CD4-positive, alpha-beta T cell treated with Interleukin-15 for 4 hours (primary cell): ENCODE data around the gene ARID3C.

Source experiments
- DNase-seq: peaks from one replicate; pipeline ENCODE4 v3.0.0-alpha.2; 2020; ENCODE audit warnings: low spot score

ARID3C gene

GRCh38 chr9:34577400-34578240 is 51.2 kb downstream of the ARID3C start:
- DNase-seq = no peak

DNA sequence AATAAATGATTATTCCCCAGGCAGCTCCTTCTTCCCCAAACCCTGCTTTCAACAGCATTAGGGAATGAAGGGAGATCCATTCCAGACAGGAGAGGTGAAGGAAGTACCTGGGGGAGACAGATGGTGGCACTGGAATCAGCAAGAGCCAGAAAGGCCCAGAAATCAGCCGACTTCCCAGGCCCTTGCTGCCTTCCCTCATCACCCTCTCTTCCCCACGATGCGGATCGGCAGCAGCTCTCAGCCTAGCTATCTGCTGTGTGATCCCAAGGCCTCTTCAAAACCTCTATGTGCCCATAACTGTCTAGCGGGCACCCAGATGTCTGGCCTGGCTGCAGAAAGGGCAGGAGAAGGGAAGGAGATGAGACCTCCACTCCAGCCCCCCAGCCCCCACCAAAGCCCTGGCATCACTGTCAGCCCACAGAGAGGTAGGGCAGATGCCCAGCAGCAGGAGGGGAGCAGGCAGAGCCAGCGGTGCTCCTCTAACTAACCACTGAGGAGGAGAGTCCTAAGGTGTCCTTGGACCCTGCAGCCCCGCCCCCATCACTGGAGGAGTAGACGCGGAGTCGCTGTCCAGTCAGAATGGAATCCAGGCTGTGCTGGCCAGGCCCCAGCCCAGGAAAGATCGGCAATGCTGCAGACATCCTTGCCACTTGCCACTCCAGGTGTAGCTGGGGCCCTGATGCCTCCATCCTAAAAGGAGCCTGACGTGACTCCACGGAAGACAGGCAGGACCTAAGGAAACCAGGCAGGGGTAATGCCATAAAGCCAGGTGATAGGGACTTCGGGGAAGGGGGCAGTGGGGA is 52.1 kb downstream of the ARID3C start:
- DNase-seq = no peak

DNA sequence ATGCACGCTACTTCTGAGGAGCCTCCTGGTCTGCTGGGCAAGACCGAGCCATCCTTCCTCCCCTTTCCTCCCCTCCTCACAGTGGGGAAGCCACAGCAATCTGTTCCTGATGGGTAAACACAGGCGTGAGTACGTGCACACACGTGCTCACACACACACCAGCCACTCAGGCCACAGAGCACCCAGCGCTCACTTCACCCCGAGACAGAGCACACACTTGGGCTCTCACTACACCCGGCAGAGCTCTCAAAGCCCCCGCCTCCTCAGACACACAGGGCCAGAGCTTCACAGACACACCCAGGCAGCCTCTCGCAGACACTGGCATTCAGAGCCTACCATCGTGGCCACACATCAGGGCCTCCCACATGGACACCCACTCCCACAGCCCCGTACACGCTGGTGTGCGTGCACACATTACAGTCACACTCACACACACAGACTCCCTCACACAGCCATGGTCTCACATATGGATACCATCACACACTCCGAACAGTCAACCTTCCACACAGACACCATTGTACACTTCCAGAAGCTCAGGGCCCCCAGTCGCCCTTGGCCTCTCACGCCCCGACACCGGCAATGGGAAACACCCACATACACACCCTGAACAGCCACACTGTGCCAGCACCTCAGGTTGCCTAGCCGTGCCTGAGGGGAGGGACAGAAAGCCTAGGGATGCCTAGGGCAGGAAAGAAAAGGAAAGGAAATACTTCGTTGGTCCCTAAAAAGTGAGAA is 52.8 kb downstream of the ARID3C start:
- no peak for DNase-seq

GRCh38 chr9:34575241-34575640 is 53.6 kb downstream of the ARID3C start:
- DNase-seq = no peak

- DNase-seq = no peak
Measured at GRCh38 chr9:34574571-34574970, 54.3 kb downstream of the ARID3C start.

DNA sequence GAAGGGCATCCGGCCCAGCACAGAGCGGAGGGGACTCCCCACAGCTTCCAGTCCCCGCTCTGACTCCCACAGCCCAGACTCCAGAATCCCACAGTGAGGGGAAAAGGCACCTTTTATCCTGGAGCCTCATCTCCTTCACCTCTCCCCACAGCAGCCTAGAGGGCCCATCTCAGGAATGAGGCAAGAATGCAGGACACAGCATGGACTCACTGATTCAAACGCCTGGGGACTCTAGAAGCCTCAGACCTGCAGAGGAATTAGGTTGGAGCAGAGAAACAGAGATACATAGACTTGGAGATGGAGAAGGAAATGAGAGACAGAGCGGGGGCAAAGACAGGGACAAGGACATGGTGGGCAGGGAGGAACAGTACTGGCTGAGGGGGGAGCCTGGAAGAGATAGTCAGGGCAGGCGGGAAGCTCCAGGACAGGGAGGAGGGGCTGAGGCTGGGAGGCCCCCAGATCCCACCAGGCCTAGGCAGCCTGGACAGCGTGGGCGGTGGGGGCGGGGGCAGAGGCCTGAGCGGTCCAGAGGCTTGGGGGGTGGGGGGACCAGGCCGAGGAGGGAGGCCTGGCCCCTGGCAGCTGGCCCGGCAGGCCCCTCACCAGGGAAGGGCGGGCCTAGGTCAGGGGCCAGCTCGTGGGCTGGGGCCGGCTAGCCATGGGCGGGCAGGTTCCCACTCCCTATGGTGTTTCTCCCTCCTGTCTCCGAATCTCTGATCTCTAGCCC is 55.1 kb downstream of the ARID3C start:
- no peak for DNase-seq

DNA sequence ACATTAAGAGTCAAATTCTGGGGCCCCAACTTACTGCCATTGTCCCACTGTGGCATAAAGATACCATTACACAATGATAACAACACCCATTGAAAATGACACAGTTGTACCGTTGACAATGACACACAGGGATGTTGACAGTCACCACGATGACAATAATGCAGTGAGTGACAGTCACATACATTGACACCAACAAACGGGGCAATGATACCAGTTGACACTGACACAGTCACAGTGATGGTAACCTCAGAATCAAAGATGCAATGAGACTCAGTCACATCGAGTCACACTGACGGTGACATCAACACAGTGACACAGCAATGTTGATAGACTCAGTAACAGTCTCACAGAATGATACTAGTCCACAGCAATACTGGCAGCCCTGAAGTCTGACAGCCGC is 56.2 kb downstream of the ARID3C start:
- DNase-seq = no peak

- no peak for DNase-seq
Measured at GRCh38 chr9:34572092-34572491, 56.8 kb downstream of the ARID3C start.

DNA sequence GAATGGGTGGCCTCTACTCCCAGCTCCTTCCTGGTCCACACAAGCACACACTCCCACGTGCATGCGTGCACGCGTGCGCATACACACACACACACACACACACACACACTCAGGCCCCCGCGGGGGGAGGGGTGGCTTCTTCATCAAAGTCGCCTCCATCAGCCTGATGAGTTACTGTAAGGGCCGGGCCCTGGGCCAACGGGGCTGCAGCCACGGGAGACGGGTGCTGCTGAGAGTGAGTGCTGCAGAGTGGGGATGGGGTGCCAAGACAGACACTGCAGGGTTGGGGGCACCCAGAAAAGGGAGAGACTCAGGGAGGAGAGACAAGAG is 57.4 kb downstream of the ARID3C start:
- DNase-seq = no peak
